ENCODE results near the gene GPR183. TPM values are rescaled to one million over a fixed set of nuclear protein-coding genes. Genes with fewer than 3 reads are reported as not detected.
A peak's percentile ranks its signal among the peaks of the same experiment; 100 is the strongest.

Gene GPR183
- total RNA-seq = 2.6 TPM
- long read RNA-seq, partial matches to known transcripts = 0 of 1 reads
- long read RNA-seq, other reads (novel, unspliced or antisense) = 0 of 1 reads

- intact Hi-C loops (cut with micrococcal nuclease) = no loop called here
- peak; percentile 75 for ATAC-seq
These were observed at the start of gene GPR183 for GRCh38 chr13:99307247-99307646. Gene GPR183, minus strand, starts transcription at chr13:99307399. Its CDS starts 11,254 bp downstream, at chr13:99296145.

GRCh38 chr13:99356262-99357091, 49.3 kb upstream of the GPR183 start:
- DNase-seq = peak; percentile 52
- intact Hi-C loops (cut with micrococcal nuclease) = no loop called here
- peak; percentile 70 for ATAC-seq

More at GRCh38 chr13:99307247-99307646, at the start of gene GPR183:
- DNase-seq = no peak

GRCh38 chr13:99356012-99356261, 48.7 kb upstream of the GPR183 start:
- DNase-seq (no peak), ATAC-seq (no peak)
- intact Hi-C loops (cut with micrococcal nuclease) = no loop called here

GRCh38 chr13:99355267-99356011, 48.2 kb upstream of the GPR183 start:
- DNase-seq = no peak

GRCh38 chr13:99354371-99354951, 47.3 kb upstream of the GPR183 start:
- DNase-seq (no peak), ATAC-seq (no peak)
- intact Hi-C loops (cut with micrococcal nuclease) = no loop called here

More at GRCh38 chr13:99355267-99356011, 48.2 kb upstream of the GPR183 start:
- intact Hi-C loops (cut with micrococcal nuclease) = no loop called here
- ATAC-seq = no peak

- DNase-seq = no peak
- no peak for ATAC-seq
- intact Hi-C loops (cut with micrococcal nuclease) = no loop called here
These were observed 46.6 kb upstream of the GPR183 start for GRCh38 chr13:99353836-99354235.

- intact Hi-C loops (cut with micrococcal nuclease) = no loop called here
- DNase-seq = no peak
- no peak for ATAC-seq
These were observed 46.0 kb upstream of the GPR183 start for GRCh38 chr13:99353246-99353600.

- DNase-seq = no peak
- intact Hi-C loops (cut with micrococcal nuclease) = no loop called here
These were observed 45.4 kb upstream of the GPR183 start for GRCh38 chr13:99352351-99353245.

GRCh38 chr13:99351772-99352171, 44.6 kb upstream of the GPR183 start:
- intact Hi-C loops (cut with micrococcal nuclease) = no loop called here
- DNase-seq (no peak), ATAC-seq (no peak)

More at GRCh38 chr13:99352351-99353245, 45.4 kb upstream of the GPR183 start:
- ATAC-seq = no peak

- ATAC-seq = no peak
- no peak for DNase-seq
- intact Hi-C loops (cut with micrococcal nuclease) = no loop called here
These were observed 43.0 kb upstream of the GPR183 start for GRCh38 chr13:99350191-99350590.

GRCh38 chr13:99347911-99348451, 40.8 kb upstream of the GPR183 start:
- intact Hi-C loops (cut with micrococcal nuclease) = no loop called here
- DNase-seq (no peak), ATAC-seq (peak; percentile 48)

GRCh38 chr13:99347335-99347878, 40.2 kb upstream of the GPR183 start:
- no peak for ATAC-seq
- no peak for DNase-seq
- intact Hi-C loops (cut with micrococcal nuclease) = no loop called here

GRCh38 chr13:99346335-99347042, 39.3 kb upstream of the GPR183 start:
- intact Hi-C loops (cut with micrococcal nuclease) = no loop called here
- ATAC-seq (no peak), DNase-seq (no peak)

GRCh38 chr13:99345345-99345744, 38.1 kb upstream of the GPR183 start:
- DNase-seq = no peak
- ATAC-seq = no peak
- intact Hi-C loops (cut with micrococcal nuclease) = no loop called here

GRCh38 chr13:99344610-99345208, 37.5 kb upstream of the GPR183 start:
- ATAC-seq = no peak
- no peak for DNase-seq
- intact Hi-C loops (cut with micrococcal nuclease) = no loop called here

GRCh38 chr13:99342723-99343315, 35.6 kb upstream of the GPR183 start:
- DNase-seq (no peak), ATAC-seq (no peak)
- intact Hi-C loops (cut with micrococcal nuclease) = no loop called here

- intact Hi-C loops (cut with micrococcal nuclease) = no loop called here
- no peak for DNase-seq
- ATAC-seq = no peak
These were observed 34.9 kb upstream of the GPR183 start for GRCh38 chr13:99341969-99342722.

All from left ventricle myocardium superior (tissue), 1 donor.